ENCODE results near the gene PALMD.

PALMD gene

DNA sequence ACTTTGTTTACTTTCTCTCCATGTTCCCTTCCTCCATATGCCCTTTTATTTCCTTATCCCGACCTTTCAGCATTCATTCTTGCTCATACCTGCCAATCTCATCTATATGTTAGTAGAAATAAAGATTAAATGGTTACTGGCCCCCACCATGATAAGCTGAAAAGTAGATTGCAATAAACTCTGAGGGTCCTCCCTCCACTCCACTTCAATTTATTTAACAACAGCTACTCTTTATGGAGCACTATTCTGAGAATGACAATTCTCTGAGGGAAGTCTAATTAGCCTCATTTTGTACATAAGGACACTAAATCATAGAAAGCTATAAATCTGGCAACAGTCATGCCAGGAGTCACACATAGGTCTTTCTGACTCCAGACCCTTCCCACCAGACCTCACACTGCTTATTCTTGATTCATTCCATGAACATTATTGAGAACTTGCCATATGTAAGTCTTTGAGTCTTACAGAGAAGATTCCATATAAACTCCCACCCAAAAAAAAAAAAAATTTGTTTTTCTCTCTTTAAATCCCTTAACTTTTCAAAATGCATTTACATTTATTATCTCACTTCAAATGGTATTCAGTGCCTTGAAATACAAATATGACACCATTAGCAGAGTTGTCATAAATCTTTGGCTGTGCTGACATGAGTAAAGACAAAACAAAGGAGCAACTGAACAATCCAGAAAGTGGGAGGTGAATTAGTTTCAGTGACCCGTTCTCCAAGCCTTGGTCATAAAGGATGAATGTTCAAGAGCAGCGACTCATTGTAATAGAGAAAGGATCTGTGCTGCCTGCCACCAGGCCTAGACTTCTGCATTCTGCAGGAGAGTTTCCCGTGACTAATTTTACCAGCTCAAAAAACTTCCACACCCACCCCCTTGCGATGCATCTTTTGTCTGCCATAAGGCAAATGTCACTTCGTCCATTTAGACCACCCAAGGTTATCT is 28.5 kb downstream of the PALMD start:
- TF ChIP-seq, protein P1, sequence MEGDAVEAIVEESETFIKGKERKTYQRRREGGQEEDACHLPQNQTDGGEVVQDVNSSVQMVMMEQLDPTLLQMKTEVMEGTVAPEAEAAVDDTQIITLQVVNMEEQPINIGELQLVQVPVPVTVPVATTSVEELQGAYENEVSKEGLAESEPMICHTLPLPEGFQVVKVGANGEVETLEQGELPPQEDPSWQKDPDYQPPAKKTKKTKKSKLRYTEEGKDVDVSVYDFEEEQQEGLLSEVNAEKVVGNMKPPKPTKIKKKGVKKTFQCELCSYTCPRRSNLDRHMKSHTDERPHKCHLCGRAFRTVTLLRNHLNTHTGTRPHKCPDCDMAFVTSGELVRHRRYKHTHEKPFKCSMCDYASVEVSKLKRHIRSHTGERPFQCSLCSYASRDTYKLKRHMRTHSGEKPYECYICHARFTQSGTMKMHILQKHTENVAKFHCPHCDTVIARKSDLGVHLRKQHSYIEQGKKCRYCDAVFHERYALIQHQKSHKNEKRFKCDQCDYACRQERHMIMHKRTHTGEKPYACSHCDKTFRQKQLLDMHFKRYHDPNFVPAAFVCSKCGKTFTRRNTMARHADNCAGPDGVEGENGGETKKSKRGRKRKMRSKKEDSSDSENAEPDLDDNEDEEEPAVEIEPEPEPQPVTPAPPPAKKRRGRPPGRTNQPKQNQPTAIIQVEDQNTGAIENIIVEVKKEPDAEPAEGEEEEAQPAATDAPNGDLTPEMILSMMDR (IDR thresholded peaks at IDR 0.05; ENCODE audit: insufficient read depth, low read depth, low read length, missing control alignments): no peak
- H3K4me3 ChIP-seq (ENCODE audit: low read depth, low read length): no peak overlapping the region
- DNase-seq (ENCODE audit: low read depth): no peak

DNA sequence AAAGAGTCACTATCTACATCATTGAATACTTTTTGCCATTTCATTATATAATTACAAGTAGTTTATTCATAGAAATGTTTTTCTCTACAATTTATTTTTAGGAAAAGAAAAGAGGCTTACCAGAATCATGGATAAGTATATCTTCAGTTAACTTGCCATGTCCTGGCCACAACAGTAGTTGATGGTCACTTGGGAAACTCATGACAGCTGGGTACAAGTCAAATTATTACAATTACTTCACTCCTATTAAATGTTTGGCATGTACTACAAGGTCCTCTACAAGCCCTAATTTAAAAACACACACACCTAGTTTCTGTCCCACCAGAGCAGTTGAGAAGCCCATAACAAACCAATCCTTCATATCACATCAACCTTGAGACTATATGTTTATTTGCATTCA is 29.4 kb downstream of the PALMD start:
- H3K4me3 ChIP-seq (ENCODE audit: low read depth, low read length): no peak overlapping the region
- no peak for DNase-seq (ENCODE audit: low read depth)
- TF ChIP-seq, protein P1 (IDR thresholded peaks at IDR 0.05; ENCODE audit: insufficient read depth, low read depth, low read length, missing control alignments): no peak

DNA sequence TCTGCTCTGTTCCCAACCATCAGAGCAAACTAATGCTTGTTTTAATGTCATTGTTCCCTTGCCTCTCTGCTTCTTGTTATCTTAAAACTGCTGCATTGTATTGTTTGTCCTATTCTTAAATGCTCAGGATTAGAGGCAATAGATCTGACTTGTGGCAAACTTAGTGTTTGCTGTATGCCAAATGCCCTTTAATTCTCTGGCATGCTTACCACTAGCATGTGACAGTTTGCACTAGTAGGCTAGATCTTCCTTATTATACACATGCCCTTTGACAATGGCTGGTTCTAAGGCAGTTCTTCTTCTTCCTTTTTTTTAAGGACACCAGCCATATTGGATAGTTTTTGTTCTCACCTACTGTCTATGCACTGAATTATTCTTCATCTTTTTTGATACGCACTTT is 30.1 kb downstream of the PALMD start:
- TF ChIP-seq, protein P1 (IDR thresholded peaks at IDR 0.05; ENCODE audit: insufficient read depth, low read depth, low read length, missing control alignments): no peak
- H3K4me3 ChIP-seq (ENCODE audit: low read depth, low read length): no peak overlapping the region
- DNase-seq (ENCODE audit: low read depth): no peak

DNA sequence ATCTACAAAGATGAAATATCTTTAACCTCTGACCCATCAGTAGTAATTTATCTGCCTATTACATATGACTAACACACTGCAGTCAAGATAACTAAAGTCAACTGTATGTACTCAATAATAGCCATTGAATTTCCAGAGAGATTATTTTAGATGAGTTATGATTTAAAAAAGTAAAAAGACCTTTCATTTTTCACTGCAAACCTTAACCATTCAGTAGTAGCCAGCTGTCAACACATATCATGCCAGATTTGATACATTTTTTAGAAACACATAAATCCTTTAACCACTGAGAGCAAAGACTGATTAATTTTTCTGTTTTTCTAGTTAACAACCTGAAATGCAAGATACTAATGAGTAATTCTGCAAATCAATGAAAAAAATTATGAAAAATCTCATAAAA is 31.0 kb downstream of the PALMD start:
- no peak for DNase-seq (ENCODE audit: low read depth)
- TF ChIP-seq, protein P1 (IDR thresholded peaks at IDR 0.05; ENCODE audit: insufficient read depth, low read depth, low read length, missing control alignments): no peak
- no peak overlapping the region for H3K4me3 ChIP-seq (ENCODE audit: low read depth, low read length)

DNA sequence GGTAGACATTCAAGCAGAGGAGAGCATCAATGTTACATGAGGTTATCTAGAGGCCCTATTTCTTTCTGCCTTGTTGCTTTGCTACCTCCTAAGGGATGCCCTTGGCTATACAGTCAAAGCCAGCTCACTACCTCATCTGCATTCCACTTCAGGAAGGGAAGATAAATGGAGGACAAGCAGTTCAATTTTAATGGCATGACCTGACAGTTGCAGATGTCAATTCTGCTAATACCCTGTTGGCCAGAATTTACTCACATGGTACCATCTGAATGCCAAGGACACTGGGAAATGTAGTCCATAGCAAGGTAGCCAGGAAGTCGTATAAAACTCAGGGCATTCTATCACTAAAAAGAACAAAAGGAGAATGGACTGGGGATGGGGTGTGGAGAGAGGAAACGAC is 31.5 kb downstream of the PALMD start:
- TF ChIP-seq, protein P1 (IDR thresholded peaks at IDR 0.05; ENCODE audit: insufficient read depth, low read depth, low read length, missing control alignments): no peak
- DNase-seq (ENCODE audit: low read depth): no peak
- H3K4me3 ChIP-seq (ENCODE audit: low read depth, low read length): no peak overlapping the region

DNA sequence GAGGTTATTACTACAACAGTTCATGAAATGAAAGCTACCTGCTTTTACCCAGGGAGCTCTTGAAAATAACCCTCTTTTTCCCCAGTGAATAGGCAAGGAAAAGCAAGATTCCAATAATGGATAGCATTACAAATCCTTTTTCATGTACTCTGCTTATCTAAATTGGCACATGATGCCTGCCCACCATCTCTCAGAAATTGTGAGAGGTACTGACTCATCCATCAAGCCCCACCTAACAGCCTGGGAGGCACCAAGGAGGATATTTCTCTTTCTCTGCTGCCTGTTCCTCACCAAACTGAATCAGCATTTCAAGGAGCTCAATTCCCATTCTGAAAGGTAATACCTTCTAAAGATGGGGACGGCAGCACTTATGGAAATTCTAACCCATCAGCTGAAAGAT is 34.4 kb downstream of the PALMD start:
- no peak overlapping the region for H3K4me3 ChIP-seq (ENCODE audit: low read depth, low read length)
- no peak for DNase-seq (ENCODE audit: low read depth)
- TF ChIP-seq, protein P1 (IDR thresholded peaks at IDR 0.05; ENCODE audit: insufficient read depth, low read depth, low read length, missing control alignments): no peak
